ENCODE measurements around the gene CLRN3.

CLRN3 gene

GRCh38 chr10:127874671-127875448, 17.9 kb downstream of the CLRN3 start:
- no peak for DNase-seq (ENCODE audit: low spot score)

GRCh38 chr10:127873901-127874470, 18.8 kb downstream of the CLRN3 start:
- DNase-seq (ENCODE audit: low spot score): no peak

GRCh38 chr10:127872871-127873600, 19.7 kb downstream of the CLRN3 start:
- no peak for DNase-seq (ENCODE audit: low spot score)

GRCh38 chr10:127872011-127872761, 20.6 kb downstream of the CLRN3 start:
- no peak for DNase-seq (ENCODE audit: low spot score)

DNA sequence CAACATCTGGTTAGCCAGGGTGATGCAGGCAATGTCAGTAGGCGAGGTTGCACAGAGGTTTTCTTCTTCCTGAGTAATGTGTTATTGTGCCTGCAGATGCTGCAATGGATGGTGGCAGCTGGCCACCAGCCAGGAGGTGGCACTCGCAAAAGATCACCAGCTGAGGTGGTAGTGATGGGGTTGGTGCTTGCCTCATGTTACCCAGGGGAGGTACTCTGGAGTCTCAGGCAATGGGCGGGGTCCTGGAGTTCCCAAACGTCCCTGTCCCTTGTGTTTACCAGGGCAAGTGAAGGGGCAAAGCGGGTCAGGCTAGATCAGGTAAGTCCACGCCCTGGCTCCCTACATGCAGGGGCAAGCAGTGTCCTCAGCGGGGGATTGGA, 21.1 kb downstream of the CLRN3 start:
- no peak for DNase-seq (ENCODE audit: low spot score)

DNA sequence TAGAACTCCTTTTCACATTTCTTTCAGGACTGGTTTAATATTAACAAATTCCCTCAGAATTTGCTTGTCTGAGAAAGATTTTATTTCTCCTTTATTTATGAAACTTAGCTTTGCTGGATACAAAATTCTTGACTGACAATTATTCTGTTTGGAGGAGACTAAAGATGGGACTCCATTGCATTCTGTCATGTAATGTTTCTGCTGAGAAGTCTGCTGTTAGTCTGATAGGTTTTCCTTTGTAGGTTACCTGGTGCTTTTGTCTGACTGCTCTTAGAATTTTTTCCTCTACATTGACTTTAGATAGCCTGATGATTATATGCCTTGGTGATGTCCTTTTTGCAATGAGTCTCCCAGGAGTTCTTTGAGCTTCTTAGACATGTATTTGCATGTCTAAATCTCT, 23.4 kb downstream of the CLRN3 start:
- DNase-seq (ENCODE audit: low spot score): no peak

DNA sequence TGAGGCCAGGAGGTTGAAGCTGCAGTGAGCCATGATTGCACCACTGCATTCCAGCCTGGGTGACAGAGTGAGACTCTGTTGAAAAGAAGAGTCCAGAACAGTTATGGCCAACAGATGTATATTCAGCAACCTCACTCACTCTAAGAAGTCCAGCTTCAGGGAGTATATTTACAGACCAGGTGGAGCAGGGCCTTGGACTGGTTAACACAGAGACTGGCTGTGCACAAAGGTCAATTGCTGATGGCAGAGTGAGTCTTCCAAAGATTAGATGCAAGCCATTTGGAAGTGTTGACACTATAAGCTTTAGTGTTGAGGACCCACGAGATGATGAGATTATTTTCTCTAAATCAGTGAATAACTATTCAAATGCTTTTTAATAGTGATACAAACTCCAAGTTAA, 24.9 kb downstream of the CLRN3 start:
- DNase-seq (ENCODE audit: low spot score): no peak

DNA sequence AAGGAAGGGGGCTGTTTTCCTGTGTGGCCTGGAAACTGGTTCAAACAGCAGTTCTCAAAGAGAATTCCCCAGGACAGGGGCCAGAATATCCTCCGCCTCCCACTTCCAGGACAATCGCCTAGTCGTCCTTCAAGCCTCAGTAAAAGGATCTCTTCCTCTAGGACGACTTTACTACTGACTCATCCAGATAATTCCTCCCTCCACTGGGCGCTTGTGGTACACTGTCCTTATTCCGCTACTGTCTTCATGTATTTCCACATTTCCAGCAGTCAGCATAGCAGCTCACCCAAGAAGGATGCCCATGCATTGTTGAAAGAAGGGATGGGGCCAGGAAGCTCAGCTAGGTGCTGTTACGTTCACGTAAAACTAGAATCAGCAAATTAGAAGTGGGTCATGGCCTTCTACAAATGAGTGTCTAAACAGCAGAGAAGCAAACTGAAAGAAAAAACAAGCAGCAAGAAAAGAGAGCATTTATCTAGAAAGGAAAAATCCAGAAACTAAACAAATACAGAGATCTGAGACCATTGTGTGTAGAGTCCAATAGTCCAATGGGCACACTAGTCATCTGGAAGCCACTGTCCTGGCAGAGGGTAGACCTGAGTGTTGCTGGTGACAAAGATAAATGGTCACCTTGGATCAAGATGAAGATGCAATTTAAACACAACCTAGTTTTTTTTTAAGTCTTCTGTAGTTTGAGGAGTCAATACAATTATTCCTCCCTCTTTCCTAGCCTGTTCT, 26.3 kb downstream of the CLRN3 start:
- DNase-seq (ENCODE audit: low spot score): no peak

DNA sequence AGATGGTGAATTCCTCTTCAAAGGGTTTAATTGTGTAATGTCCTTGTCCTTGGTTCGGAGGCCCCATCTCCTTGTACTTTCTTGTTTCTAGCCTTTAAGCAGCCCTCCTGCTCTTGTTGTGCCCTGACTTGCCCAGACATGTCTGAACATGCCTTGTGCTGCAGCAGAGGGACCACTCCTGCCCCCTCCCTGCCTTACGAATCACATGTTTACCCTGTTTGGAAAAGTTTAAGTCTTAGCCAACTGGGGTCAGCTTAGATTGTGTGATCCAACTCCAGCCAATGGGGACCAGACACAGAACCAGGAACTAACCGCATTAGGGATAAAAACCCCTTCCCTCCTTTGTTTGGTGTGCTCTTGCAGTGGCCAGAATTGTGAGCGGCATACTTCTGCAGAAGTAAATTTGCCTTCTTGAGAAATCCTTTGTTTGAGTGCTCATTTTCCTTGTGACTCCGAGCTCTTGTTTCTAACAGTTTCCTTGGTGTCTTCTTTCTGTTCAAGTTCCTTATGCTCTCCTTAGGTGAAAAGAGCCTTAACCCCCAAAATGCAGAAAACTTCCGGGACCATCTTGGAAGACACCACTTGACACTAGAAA, 29.4 kb downstream of the CLRN3 start:
- no peak for DNase-seq (ENCODE audit: low spot score)

DNA sequence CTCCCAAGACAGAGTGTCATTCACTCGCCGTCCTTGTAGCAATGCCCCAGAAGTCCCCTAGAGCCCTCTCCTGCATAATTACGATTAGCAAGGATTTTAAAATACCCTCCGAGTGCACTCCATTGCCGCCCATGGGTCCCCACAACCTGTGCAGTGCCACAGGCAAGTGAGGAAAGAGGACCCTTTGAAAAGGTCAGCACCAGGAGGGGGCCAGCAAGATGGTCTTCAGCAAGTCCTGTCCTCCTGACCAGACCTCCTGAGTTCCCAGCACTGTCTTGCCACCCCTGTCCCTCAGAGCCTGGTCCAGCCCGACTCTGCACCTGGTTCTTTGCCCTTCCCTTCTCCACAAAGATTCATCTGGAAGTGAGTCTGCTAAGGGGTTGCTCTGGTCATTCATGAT, 32.1 kb downstream of the CLRN3 start:
- DNase-seq (ENCODE audit: low spot score): no peak

DNA sequence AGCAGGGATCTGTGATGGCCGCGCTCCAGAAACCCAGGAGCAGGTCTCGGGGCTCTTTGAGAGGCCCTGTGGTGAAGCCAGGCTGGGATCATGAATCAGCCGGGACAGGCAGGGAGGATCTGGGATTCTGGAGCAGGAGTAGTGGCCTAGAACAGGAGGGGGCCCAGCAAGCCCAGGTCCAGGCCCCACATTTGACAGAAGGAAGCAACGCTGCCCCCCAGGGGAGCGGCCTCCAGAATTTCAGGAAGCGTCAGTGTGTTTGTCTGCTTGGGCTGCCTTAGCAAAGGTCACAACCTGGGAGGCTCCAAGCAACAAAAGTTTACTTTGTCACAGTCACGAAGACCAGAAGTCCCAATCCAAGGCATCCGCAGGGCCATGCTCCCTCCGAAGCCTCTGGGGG, 36.8 kb downstream of the CLRN3 start:
- no peak for DNase-seq (ENCODE audit: low spot score)

DNA sequence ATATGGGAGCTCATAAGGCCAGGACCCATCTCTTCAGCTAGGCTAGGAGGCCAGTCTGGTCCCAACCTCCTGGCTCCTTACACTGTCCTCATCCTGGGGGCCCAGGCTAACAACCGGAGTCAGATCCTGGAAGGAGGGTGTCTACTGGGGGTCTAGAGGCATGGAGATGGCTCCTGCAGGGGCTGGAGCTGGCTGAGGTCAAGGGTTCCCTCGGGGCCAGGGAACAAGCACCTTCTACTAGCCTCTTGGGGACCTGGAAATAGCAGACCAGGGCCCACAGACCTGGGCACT, 37.2 kb downstream of the CLRN3 start:
- DNase-seq (ENCODE audit: low spot score): no peak

DNA sequence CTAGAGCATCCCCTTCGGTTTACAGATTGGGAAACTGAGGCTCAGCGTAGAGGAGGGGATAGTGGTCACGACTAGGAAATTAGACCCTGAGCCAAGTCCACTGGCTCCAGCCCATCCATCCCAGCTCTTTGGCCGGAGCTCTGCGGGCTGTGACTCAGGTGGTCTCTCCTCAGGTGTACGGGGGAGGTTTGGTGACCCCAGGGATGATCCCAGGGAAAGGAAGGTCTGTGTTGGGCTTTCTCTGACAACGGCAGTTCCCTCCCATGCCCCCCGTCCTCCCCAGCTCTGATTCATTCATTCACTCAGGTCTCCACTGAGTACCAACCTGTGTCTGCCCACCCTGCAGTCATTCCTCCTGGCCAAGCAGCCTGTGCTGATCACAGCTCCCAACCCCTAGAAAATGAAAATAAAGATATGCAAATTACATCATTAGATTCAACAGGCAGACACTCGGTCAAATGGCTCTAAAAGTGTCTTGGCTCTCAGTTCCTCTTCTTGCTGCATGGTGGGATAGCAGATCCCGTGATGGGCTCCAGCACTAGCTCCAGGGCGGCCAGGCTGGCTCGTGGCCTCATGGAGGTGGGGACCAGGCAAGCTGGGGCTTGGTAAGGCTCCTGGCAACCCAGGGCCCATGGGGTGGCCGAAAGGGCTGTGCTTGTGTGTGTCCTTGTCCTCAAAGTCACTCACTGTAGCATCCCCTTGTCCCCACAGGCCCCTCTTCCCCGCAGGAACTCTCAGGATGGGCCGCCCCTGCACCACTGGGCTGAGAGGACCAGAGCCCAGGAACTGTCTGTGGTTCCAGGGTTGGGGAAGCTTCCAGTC, 37.8 kb downstream of the CLRN3 start:
- DNase-seq (ENCODE audit: low spot score): no peak

DNA sequence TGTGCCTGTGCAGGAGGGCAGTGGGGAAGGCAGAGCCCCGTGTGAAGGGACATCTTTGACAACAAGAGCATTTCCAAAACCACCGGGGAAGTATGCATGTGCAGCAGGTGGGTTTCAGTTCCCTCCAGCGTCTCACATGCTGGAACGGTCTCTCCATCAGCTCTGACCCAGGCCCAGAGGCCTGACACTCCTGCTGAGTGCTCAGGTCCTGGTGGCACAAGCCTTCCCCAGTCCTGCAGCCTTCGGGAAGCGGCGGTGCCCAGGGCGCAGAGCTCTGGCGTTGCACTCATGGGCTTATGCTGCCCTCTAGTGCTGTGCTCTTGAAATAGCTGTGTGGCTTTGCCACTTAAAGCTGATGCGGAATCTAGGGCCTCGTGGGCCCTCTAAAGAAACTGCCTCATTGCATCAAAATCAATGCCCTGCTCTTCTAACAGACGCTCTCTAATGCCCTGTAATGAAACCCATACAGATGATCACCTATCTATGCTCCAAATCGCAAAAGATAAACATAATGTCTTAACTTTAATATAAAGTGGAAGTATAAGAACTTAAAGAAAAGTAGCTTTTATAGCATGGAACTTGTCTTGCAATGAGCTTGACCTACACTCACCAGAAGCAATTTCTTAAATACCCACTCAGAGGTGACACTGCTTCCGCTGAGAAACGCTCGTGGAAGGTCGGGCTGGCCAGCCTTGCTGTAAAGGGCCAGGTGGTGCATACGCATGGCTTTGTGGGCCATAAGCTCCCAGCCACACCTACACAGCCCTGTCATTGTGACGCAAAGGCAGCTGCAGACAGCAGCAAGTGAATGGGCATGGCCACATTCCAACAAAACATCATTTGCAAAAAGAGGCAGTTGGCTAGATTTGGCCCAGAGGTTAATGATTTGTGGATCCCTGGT, 38.6 kb downstream of the CLRN3 start:
- peak; percentile 79 for DNase-seq (ENCODE audit: low spot score)

- no peak for DNase-seq (ENCODE audit: low spot score)
Measured at GRCh38 chr10:127852456-127852855, 40.3 kb downstream of the CLRN3 start.

DNA sequence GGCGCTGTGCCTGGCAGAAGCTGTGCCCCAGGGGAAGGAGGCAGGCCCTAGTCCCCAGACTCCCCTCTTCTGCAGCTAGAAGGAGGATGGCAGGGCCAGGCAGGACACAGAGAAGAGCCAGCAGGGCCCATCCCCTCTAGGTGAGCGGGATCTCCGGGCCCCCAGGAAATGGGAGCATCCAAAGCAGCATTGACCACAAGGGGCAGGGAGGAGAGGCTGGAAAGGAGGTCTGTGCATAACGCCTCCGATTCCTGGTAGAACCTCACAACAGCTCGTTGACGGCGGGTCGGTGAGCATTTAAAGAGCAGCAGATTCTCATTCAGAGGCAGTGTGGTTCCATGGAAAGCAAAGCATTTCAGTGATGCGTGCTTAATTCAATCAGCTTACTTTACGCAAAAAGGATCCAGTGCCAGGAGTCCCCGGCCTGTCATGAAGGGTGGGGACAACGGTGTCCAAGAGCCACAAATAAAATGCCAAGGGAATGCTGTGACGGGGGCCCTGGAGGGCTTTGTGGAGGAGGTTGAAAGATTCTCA, 41.0 kb downstream of the CLRN3 start:
- no peak for DNase-seq (ENCODE audit: low spot score)

DNA sequence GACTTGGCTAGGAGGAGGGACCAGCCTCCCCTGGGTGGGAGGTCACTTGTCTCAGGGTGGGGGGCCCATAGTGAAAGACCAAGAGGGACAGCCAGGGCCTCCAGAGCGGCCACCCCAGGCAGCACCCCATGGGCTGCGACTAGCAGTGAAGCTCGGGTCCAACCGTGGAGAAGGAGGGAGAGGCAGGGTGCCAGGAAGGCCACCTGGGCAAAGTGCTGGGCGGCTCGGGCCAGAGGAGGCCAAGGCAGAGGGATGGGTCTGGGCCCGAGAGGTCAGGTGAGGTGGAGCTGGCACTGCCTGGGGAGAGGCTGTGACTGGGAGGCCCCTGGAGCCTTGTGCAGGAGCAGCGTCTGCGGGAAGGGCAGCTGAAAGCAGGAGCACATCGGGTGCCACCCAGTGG, 41.8 kb downstream of the CLRN3 start:
- DNase-seq (ENCODE audit: low spot score): no peak

GRCh38 chr10:127849921-127850320, 42.8 kb downstream of the CLRN3 start:
- DNase-seq (ENCODE audit: low spot score): peak; percentile 52

GRCh38 chr10:127849224-127849623, 43.5 kb downstream of the CLRN3 start:
- DNase-seq (ENCODE audit: low spot score): no peak

DNA sequence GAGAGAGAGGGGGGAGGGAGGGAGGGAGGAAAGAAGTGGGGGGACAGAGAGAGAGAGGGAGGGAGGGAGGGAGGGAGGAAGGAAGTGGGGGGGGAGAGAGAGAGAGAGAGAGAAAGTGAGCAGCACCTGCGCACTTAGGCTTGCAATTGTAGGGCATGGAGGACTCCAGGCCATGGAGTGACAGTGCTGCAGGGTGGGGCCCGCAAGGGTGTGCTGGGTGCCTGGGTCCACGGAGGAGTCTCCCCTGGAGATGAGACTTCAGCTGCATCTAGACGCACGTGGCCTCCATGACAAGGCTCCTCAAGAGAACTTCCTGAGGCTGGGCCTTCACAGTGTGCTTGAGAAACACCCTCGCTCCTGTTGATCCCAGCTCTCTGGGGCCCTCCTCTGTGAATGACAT, 44.5 kb downstream of the CLRN3 start:
- DNase-seq (ENCODE audit: low spot score): no peak
